K562 (cell line): ENCODE data around the gene ATP6V1F. TPM values are rescaled to one million over a fixed set of nuclear protein-coding genes. Genes with fewer than 3 reads are reported as not detected.
A peak's percentile ranks its signal among the peaks of the same experiment; 100 is the strongest.

ENCODE experiments used
- ARID3A ChIP-seq: IDR thresholded peaks from 2 replicates; pipeline ENCODE4 v1.6.1; 2012; ENCODE audit warnings: low read depth, low read length, improper control_type of control experiment, borderline replicate concordance
- ATF2 ChIP-seq: sonication (generic); formaldehyde crosslinking; IDR thresholded peaks from 2 replicates; pipeline ENCODE4 v1.8.1; 2022; ENCODE audit warnings: missing genetic modification reagents
- CCNT2 ChIP-seq: IDR thresholded peaks from 2 replicates; pipeline ENCODE4 v1.6.1; 2011; ENCODE audit warnings: borderline replicate concordance, low read depth, mild to moderate bottlenecking, moderate library complexity, mixed read lengths, low read length; ENCODE audit not compliant: insufficient read length; ENCODE audit errors: extremely low read depth
- FOXK1 ChIP-seq: sonication (generic); formaldehyde crosslinking; IDR thresholded peaks from 2 replicates; pipeline ENCODE4 v1.8.0; 2022; ENCODE audit warnings: missing genetic modification reagents, mild to moderate bottlenecking, borderline replicate concordance
- MAX ChIP-seq: sonication (generic); formaldehyde crosslinking; IDR thresholded peaks from 2 replicates; pipeline ENCODE4 v1.9.0; 2022; ENCODE audit warnings: mild to moderate bottlenecking, missing genetic modification reagents
- MTA2 ChIP-seq: fragments of 450-650 bp; IDR thresholded peaks from 2 replicates; pipeline ENCODE4 v1.6.1; 2016; ENCODE audit warnings: low read depth
- NFXL1 ChIP-seq: fragments of 450-650 bp; formaldehyde crosslinking; IDR thresholded peaks from 2 replicates; pipeline ENCODE4 v1.4.0; 2021; ENCODE audit warnings: mild to moderate bottlenecking
- NFYB ChIP-seq: IDR thresholded peaks from 2 replicates; pipeline ENCODE4 v1.6.1; 2011; ENCODE audit warnings: mild to moderate bottlenecking, moderate library complexity; ENCODE audit not compliant: insufficient read length; ENCODE audit errors: extremely low read depth
- PBX2 ChIP-seq, 2 experiments: IDR thresholded peaks in 1 of 2; conservative IDR thresholded peaks in 1 of 2; 2 replicates each; pipeline ENCODE4 v1.6.1; 2016; ENCODE audit warnings: low read depth in 2 of 2, mild to moderate bottlenecking in 1 of 2, missing compliant biosample characterization in 1 of 2, missing genetic modification characterization in 1 of 2, moderate library complexity in 1 of 2
- PML ChIP-seq: IDR thresholded peaks from 2 replicates; pipeline ENCODE4 v1.6.1; 2012; ENCODE audit warnings: low read length, inconsistent platforms
- PRDM10 ChIP-seq: fragments of 450-650 bp; IDR thresholded peaks from 2 replicates; pipeline ENCODE4 v1.6.1; 2018; ENCODE audit not compliant: partially characterized antibody
- SAFB ChIP-seq: fragments of 200-400 bp; formaldehyde crosslinking; IDR thresholded peaks from 2 replicates; pipeline ENCODE4 v1.6.1; 2017; ENCODE audit warnings: low read depth, low read length, borderline replicate concordance
- ZBED1 ChIP-seq: IDR thresholded peaks from 2 replicates; pipeline ENCODE4 v1.6.1; 2014
- ZBTB7A ChIP-seq: IDR thresholded peaks from 2 replicates; pipeline ENCODE4 v1.6.1; 2011; ENCODE audit warnings: low read depth, mild to moderate bottlenecking, low read length, moderate library complexity, borderline replicate concordance; ENCODE audit not compliant: control insufficient read depth
- ZNF444 ChIP-seq: fragments of 250-450 bp; sonication (Bioruptor Pico); IDR thresholded peaks from 2 replicates; pipeline ENCODE4 v1.4.0; 2020; ENCODE audit warnings: mild to moderate bottlenecking, moderate library complexity
- polyA plus RNA-seq, 8 experiments: library from polyadenylated mRNA; depleted of rRNA in 4 of 8; stranded (reverse) in 5 of 8; unstranded in 3 of 8; fragments of >200 nt; fragmentation: Nextera tagmentation in 2 of 8; fragmentation: Illumina TruSeq in 1 of 8; extraction: Ambion mirVana in 2 of 8; extraction: Trizol in 1 of 8; gene quantifications; 2 replicates each; pipeline versions ENCODE4 v1.2.1 to v1.2.3, GENCODE V29; 2011 to 2014; ENCODE audit warnings: inconsistent platforms in 1 of 8, missing spikeins in 1 of 8
- total RNA-seq, 7 experiments: library from RNA; depleted of rRNA in 6 of 7; stranded (reverse); fragments of >200 nt in 6 of 7; fragmentation: Illumina TruSeq in 2 of 7; extraction: Trizol in 2 of 7; gene quantifications; 2 replicates each; pipeline versions ENCODE4 v1.2.1 to v1.2.3, GENCODE V29; 2011 to 2021; ENCODE audit warnings: low replicate concordance in 1 of 7

ATP6V1F gene
- total and polyA plus RNA-seq, 9 of the 15 experiments (the other 6 are each of a cell fraction or from before 2014, with no cell fraction given): 206 to 1,123 (median 542) TPM

- TF ChIP-seq NFYB (no peak), FOXK1 (0 out of 2 replicates have a peak, but pooled peaks have one; percentile 80), PML (0 out of 2 replicates have a peak, but pooled peaks have one; percentile 15), CCNT2 (peak; percentile 79), PRDM10 (no peak), ATF2 (no peak), NFXL1 (CRISPR knock-in tag) (no peak), MTA2 (no peak), ZBTB7A (peak; percentile 94; the same call in 1 of the 2 replicates), ARID3A (no peak), PBX2 (CRISPR knock-in tag; IDR thresholded peaks at IDR 0.05; ENCODE audit: low read depth) (no peak), PBX2 (tag; conservative IDR thresholded peaks at IDR 0.05; ENCODE audit: low read depth) (no peak), ZBED1 (peak; percentile 75), ZNF444 (CRISPR knock-in tag) (no peak), MAX (CRISPR knock-in tag) (peak; percentile 78), SAFB (peak; percentile 85; the same call in 1 of the 2 replicates)
Observed at GRCh38 chr7:128830231-128831177, 32.2 kb upstream of the ATP6V1F start, which contains the start of gene FLNC (continued).
